GM19239 (cell line): ENCODE measurements around the gene CFAP46.

Experiments
- DNase-seq: peaks from one replicate; pipeline ENCODE4 v3.0.0; 2011; ENCODE audit warnings: low spot score; ENCODE audit not compliant: insufficient read length
- FAIRE-seq: peaks from 2 replicates; lab custom pipeline; 2011; peaks lifted over from hg19 to GRCh38; lab: Jason Lieb, UNC

CFAP46 gene

GRCh38 chr10:132980426-132981172, 38.2 kb upstream of the CFAP46 start:
- FAIRE-seq (no peak), DNase-seq (no peak)

GRCh38 chr10:132979491-132980425, 37.4 kb upstream of the CFAP46 start:
- FAIRE-seq (no peak), DNase-seq (no peak)

- FAIRE-seq (no peak), DNase-seq (no peak)
These were observed 36.2 kb upstream of the CFAP46 start for GRCh38 chr10:132978542-132978941.

- no peak for FAIRE-seq
- DNase-seq: no peak
These were observed 35.4 kb upstream of the CFAP46 start for GRCh38 chr10:132977807-132978206.

- FAIRE-seq (no peak), DNase-seq (no peak)
These were observed 34.7 kb upstream of the CFAP46 start for GRCh38 chr10:132977076-132977475.

- no peak for DNase-seq
- no peak for FAIRE-seq
These were observed 33.7 kb upstream of the CFAP46 start for GRCh38 chr10:132975831-132976682.

- FAIRE-seq: no peak
- no peak for DNase-seq
These were observed 32.8 kb upstream of the CFAP46 start for GRCh38 chr10:132974886-132975830.

GRCh38 chr10:132974249-132974796, 32.0 kb upstream of the CFAP46 start:
- FAIRE-seq (no peak), DNase-seq (no peak)

GRCh38 chr10:132973903-132974241, 31.5 kb upstream of the CFAP46 start:
- no peak for FAIRE-seq
- DNase-seq: no peak

GRCh38 chr10:132972986-132973902, 30.9 kb upstream of the CFAP46 start:
- FAIRE-seq (no peak), DNase-seq (no peak)

GRCh38 chr10:132972149-132972985, 30.0 kb upstream of the CFAP46 start:
- FAIRE-seq (no peak), DNase-seq (no peak)

- no peak for FAIRE-seq
- no peak for DNase-seq
These were observed 29.2 kb upstream of the CFAP46 start for GRCh38 chr10:132971448-132972148.

- no peak for FAIRE-seq
- DNase-seq: no peak
These were observed 28.5 kb upstream of the CFAP46 start for GRCh38 chr10:132970641-132971438.

- DNase-seq: no peak
- no peak for FAIRE-seq
These were observed 25.2 kb upstream of the CFAP46 start for GRCh38 chr10:132967540-132967939.

GRCh38 chr10:132965411-132966057, 23.2 kb upstream of the CFAP46 start:
- no peak for FAIRE-seq
- no peak for DNase-seq
